Liver (tissue), 9 donors: Measurements from ENCODE around the gene DOCK1. TPM values are rescaled to one million over a fixed set of nuclear protein-coding genes. Genes with fewer than 3 reads are reported as not detected.

Experiments used
- DNase-seq: peaks from one replicate; pipeline ENCODE4 v3.0.0-alpha.2; 2017; ENCODE audit warnings: low spot score
- H3K27ac ChIP-seq, 2 donors: one replicate each; pipeline ENCODE4 v1.7.0; 2013; ENCODE audit warnings: inconsistent platforms in 2 of 2, low read length in 2 of 2, control low read depth in 1 of 2, low read depth in 1 of 2, mild to moderate bottlenecking in 1 of 2
- H3K27me3 ChIP-seq, 4 donors: one replicate each; pipeline versions ENCODE4 v1.6.1 to v1.7.0; 2013; ENCODE audit warnings: low read length in 3 of 4, inconsistent platforms in 1 of 4, mild to moderate bottlenecking in 1 of 4, moderate library complexity in 1 of 4; ENCODE audit not compliant: control insufficient read depth in 4 of 4, insufficient read depth in 4 of 4
- H3K36me3 ChIP-seq, 4 donors: one replicate each; pipeline versions ENCODE4 v1.6.1 to v1.7.0; 2013; ENCODE audit warnings: low read length in 3 of 4, mild to moderate bottlenecking in 3 of 4, low read depth in 1 of 4, moderate library complexity in 1 of 4; ENCODE audit not compliant: control insufficient read depth in 4 of 4, insufficient read depth in 3 of 4
- H3K4me1 ChIP-seq, 4 donors: one replicate each; pipeline versions ENCODE4 v1.6.1 to v1.7.0; 2013; ENCODE audit warnings: low read length in 3 of 4, mild to moderate bottlenecking in 3 of 4, moderate library complexity in 1 of 4; ENCODE audit not compliant: control insufficient read depth in 4 of 4, insufficient read depth in 4 of 4
- H3K4me3 ChIP-seq, 3 donors: one replicate each; pipeline versions ENCODE4 v1.6.1 to v1.7.0; 2013; ENCODE audit warnings: low read length in 3 of 3, control low read depth in 1 of 3, low read depth in 1 of 3, mild to moderate bottlenecking in 1 of 3
- H3K9ac ChIP-seq, 2 donors: one replicate each; pipeline ENCODE4 v1.7.0; 2013; ENCODE audit warnings: low read length in 2 of 2, mild to moderate bottlenecking in 2 of 2, moderate library complexity in 2 of 2, control low read depth in 1 of 2, low read depth in 1 of 2
- H3K9me3 ChIP-seq, 4 donors: one replicate each; pipeline versions ENCODE4 v1.6.1 to v1.7.0; 2013; ENCODE audit warnings: low read length in 3 of 4; ENCODE audit not compliant: control insufficient read depth in 4 of 4
- CTCF ChIP-seq: fragments of 150-350 bp; IDR thresholded peaks from 2 replicates; pipeline ENCODE4 v1.5.1; 2017; ENCODE audit warnings: improper control_type of control experiment, low read depth, low read length; ENCODE audit not compliant: missing input control
- EGR1 ChIP-seq, 2 donors: IDR thresholded peaks; 2 replicates each; pipeline ENCODE4 v1.6.1; 2016 to 2018; ENCODE audit warnings: antibody characterized with exemption in 2 of 2, low read depth in 2 of 2
- FOXA1 ChIP-seq: IDR thresholded peaks from 2 replicates; pipeline ENCODE4 v1.6.1; 2016; ENCODE audit warnings: antibody characterized with exemption
- FOXA2 ChIP-seq: IDR thresholded peaks from 2 replicates; pipeline ENCODE4 v1.6.1; 2016; ENCODE audit warnings: antibody characterized with exemption
- GABPA ChIP-seq, 2 donors: IDR thresholded peaks in 1 of 2; conservative IDR thresholded peaks in 1 of 2; 2 replicates each; pipeline ENCODE4 v1.6.1; 2016; ENCODE audit warnings: antibody characterized with exemption in 2 of 2, mild to moderate bottlenecking in 1 of 2, moderate library complexity in 1 of 2
- HNF4A ChIP-seq, 2 donors: conservative IDR thresholded peaks; 2 replicates each; pipeline ENCODE4 v1.6.1; 2016; ENCODE audit warnings: antibody characterized with exemption in 2 of 2, mild to moderate bottlenecking in 2 of 2
- HNF4G ChIP-seq: IDR thresholded peaks from 2 replicates; pipeline ENCODE4 v1.6.1; 2016; ENCODE audit warnings: antibody characterized with exemption
- JUND ChIP-seq, 2 donors: IDR thresholded peaks; 2 replicates each; pipeline ENCODE4 v1.6.1; 2016; ENCODE audit warnings: antibody characterized with exemption in 2 of 2
- MAX ChIP-seq: IDR thresholded peaks from 2 replicates; pipeline ENCODE4 v1.6.1; 2016; ENCODE audit warnings: antibody characterized with exemption
- NR2F2 ChIP-seq: IDR thresholded peaks from 2 replicates; pipeline ENCODE4 v1.6.1; 2016; ENCODE audit warnings: antibody characterized with exemption
- RAD21 ChIP-seq, 2 donors: IDR thresholded peaks; 2 replicates each; pipeline ENCODE4 v1.6.1; 2016; ENCODE audit warnings: antibody characterized with exemption in 2 of 2, mild to moderate bottlenecking in 2 of 2
- REST ChIP-seq: IDR thresholded peaks from 2 replicates; pipeline ENCODE4 v1.6.1; 2016; ENCODE audit warnings: antibody characterized with exemption, mild to moderate bottlenecking
- RXRA ChIP-seq, 2 donors: IDR thresholded peaks; 2 replicates each; pipeline ENCODE4 v1.6.1; 2017 to 2018; ENCODE audit warnings: antibody characterized with exemption in 2 of 2, mild to moderate bottlenecking in 1 of 2
- SP1 ChIP-seq: IDR thresholded peaks from 2 replicates; pipeline ENCODE4 v1.6.1; 2018; ENCODE audit warnings: antibody characterized with exemption, mild to moderate bottlenecking
- TAF1 ChIP-seq: conservative IDR thresholded peaks from 2 replicates; pipeline ENCODE4 v1.6.1; 2016; ENCODE audit warnings: antibody characterized with exemption, mild to moderate bottlenecking
- YY1 ChIP-seq: IDR thresholded peaks from 2 replicates; pipeline ENCODE4 v1.6.1; 2016; ENCODE audit warnings: antibody characterized with exemption, mild to moderate bottlenecking
- WGBS: extraction: QIAGEN DNeasy Blood & Tissue Kit; methylation state at CpG from one replicate; pipeline ENCODE4 v1.1.7; 2013; 5-methylcytosine and 5-hydroxymethylcytosine counted together
- polyA plus RNA-seq, 2 donors: library from polyadenylated mRNA; stranded (reverse) in 1 of 2; unstranded in 1 of 2; fragments of 200-250 nt in 1 of 2; fragments of >200 nt in 1 of 2; fragmentation: Nextera tagmentation in 1 of 2; extraction: Ambion mirVana in 1 of 2; gene quantifications; one replicate each; pipeline versions ENCODE4 v1.2.1 to v1.2.3, GENCODE V29; 2013 to 2015
- total RNA-seq, 2 donors: library from RNA; depleted of rRNA; stranded (reverse); fragments of >200 nt; gene quantifications; one replicate each; pipeline ENCODE4 v1.2.3, GENCODE V29; 2014
- TF ChIP-seq, protein P1 (sequence below): IDR thresholded peaks from 2 replicates; pipeline ENCODE4 v1.6.1; 2016; ENCODE audit warnings: antibody characterized with exemption
- TF ChIP-seq, protein P2 (sequence below): IDR thresholded peaks from 2 replicates; pipeline ENCODE4 v1.6.1; 2016; ENCODE audit warnings: antibody characterized with exemption
- donor health status: healthy.
- donor health status: healthy.
- donor health status: healthy.
- donor health status: healthy.
- donor health status: healthy.

The DOCK1 gene
- total and polyA plus RNA-seq, 4 donors = 3.8 to 28.8 (median 9.1) TPM

DNA sequence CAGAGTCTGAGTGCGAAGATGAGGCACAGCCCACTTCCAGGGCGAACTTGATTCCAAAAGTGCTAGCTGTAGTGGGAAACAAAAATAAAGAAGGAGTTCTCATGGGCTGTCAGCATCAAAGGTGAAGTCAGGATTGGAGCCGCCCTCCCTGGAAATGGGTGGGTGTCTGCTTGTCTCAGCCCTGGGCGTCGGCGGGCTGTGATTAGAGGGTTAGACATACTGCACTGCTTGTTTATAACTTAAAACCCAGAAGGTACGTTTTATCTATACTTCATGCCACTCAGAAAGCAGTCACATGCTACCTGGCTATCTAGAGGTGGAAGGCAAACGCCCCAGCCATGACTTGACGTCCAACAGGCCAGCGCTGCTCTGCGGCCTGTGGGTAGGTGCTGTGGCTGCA is 535.1 kb downstream of the DOCK1 start:
- H3K9ac ChIP-seq = no peak overlapping the region
- no peak overlapping the region for H3K4me3 ChIP-seq
- no peaks in the 10 kb centered on the region for H3K9me3 ChIP-seq
- TF ChIP-seq RAD21 (IDR thresholded peaks at IDR 0.05) (no peak), JUND (IDR thresholded peaks at IDR 0.05) (no peak), FOXA1 (no peak), SP1 (no peak), RXRA (IDR thresholded peaks at IDR 0.05) (no peak), MAX (no peak), EGR1 (IDR thresholded peaks at IDR 0.05; ENCODE audit: low read depth in 2 of 2) (no peak), HNF4G (no peak), CTCF (no peak), FOXA2 (no peak), HNF4A (conservative IDR thresholded peaks at IDR 0.05) (no peak), GABPA (IDR thresholded peaks at IDR 0.05 in 1 of 2, conservative IDR thresholded peaks at IDR 0.05 in 1 of 2) (no peak), YY1 (no peak), TAF1 (no peak), NR2F2 (no peak), REST (no peak)
- TF ChIP-seq, protein P1, sequence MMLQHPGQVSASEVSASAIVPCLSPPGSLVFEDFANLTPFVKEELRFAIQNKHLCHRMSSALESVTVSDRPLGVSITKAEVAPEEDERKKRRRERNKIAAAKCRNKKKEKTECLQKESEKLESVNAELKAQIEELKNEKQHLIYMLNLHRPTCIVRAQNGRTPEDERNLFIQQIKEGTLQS = no peak
- TF ChIP-seq, protein P2, sequence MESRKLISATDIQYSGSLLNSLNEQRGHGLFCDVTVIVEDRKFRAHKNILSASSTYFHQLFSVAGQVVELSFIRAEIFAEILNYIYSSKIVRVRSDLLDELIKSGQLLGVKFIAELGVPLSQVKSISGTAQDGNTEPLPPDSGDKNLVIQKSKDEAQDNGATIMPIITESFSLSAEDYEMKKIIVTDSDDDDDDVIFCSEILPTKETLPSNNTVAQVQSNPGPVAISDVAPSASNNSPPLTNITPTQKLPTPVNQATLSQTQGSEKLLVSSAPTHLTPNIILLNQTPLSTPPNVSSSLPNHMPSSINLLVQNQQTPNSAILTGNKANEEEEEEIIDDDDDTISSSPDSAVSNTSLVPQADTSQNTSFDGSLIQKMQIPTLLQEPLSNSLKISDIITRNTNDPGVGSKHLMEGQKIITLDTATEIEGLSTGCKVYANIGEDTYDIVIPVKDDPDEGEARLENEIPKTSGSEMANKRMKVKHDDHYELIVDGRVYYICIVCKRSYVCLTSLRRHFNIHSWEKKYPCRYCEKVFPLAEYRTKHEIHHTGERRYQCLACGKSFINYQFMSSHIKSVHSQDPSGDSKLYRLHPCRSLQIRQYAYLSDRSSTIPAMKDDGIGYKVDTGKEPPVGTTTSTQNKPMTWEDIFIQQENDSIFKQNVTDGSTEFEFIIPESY = no peak
- no peak for DNase-seq
- no peaks in the 10 kb centered on the region for H3K27me3 ChIP-seq
- 88% methylated on average over 11 of the region's 11 CpGs for WGBS
- H3K4me1 ChIP-seq = no peaks in the 10 kb centered on the region
- peaks cover 0 to 34% (median 9%) of the 10 kb centered on the region in 4 donors for H3K36me3 ChIP-seq
- no peak overlapping the region for H3K27ac ChIP-seq
